SU-DHL-6 (cell line): Measurements from ENCODE around the gene PEX6.

Experiments used
- H2AFZ ChIP-seq: fragments of 200-600 bp; sonication (generic); 2 replicates; pipeline ENCODE4 v1.6.1; 2014; ENCODE audit warnings: low read depth, mild to moderate bottlenecking, moderate library complexity, mixed read lengths, antibody characterized with exemption, low read length; ENCODE audit not compliant: severe bottlenecking
- H3F3A ChIP-seq: fragments of 200-600 bp; shearing (Covaris generic); 2 replicates; pipeline ENCODE4 v1.6.0; 2016; ENCODE audit warnings: antibody characterized with exemption, mild to moderate bottlenecking; ENCODE audit not compliant: insufficient read depth
- H3K27ac ChIP-seq: fragments of 200-600 bp; sonication (generic); 2 replicates; pipeline ENCODE4 v1.5.1; 2016; ENCODE audit warnings: low read depth, mild to moderate bottlenecking, low read length, moderate library complexity, mixed read lengths
- H3K27me3 ChIP-seq: fragments of 200-600 bp; sonication (generic), shearing (Covaris generic); 2 replicates; pipeline ENCODE4 v1.6.0; 2014; ENCODE audit warnings: mild to moderate bottlenecking, low read length
- H3K36me3 ChIP-seq: fragments of 200-600 bp; sonication (generic); 2 replicates; pipeline ENCODE4 v1.6.1; 2014; ENCODE audit warnings: mild to moderate bottlenecking, low read length, mixed read lengths
- H3K4me2 ChIP-seq: fragments of 300-600, 200-600 bp; shearing (Covaris generic), sonication (generic); 2 replicates; pipeline ENCODE4 v1.6.0; 2014; ENCODE audit warnings: low read length, low read depth, mild to moderate bottlenecking; ENCODE audit not compliant: poor library complexity, severe bottlenecking
- H3K4me3 ChIP-seq: fragments of 200-600 bp; sonication (generic); 2 replicates; pipeline ENCODE4 v1.5.1; 2014; ENCODE audit warnings: antibody characterized with exemption, low read length, mild to moderate bottlenecking, mixed read lengths; ENCODE audit not compliant: insufficient read depth, poor library complexity, severe bottlenecking
- H3K79me2 ChIP-seq: fragments of 200-600 bp; sonication (generic); 2 replicates; pipeline ENCODE4 v1.6.1; 2014; ENCODE audit warnings: mild to moderate bottlenecking, low read length, moderate library complexity; ENCODE audit not compliant: insufficient read depth
- H3K9ac ChIP-seq: fragments of 200-600 bp; sonication (generic); 2 replicates; pipeline ENCODE4 v1.7.0; 2014; ENCODE audit warnings: mild to moderate bottlenecking, low read length
- H3K9me2 ChIP-seq: fragments of 200-600 bp; sonication (generic); replicated peaks from 2 replicates; pipeline ENCODE4 v1.6.1; 2014; ENCODE audit warnings: low read length; ENCODE audit not compliant: insufficient read depth
- H3K9me3 ChIP-seq: fragments of 200-600 bp; sonication (generic); 2 replicates; pipeline ENCODE4 v1.6.1; 2014; ENCODE audit warnings: low read length, mixed read lengths; ENCODE audit not compliant: insufficient read depth
- H4K20me1 ChIP-seq: fragments of 200-600 bp; sonication (generic); 2 replicates; pipeline ENCODE4 v1.6.1; 2014; ENCODE audit warnings: low read depth, mild to moderate bottlenecking, antibody characterized with exemption, low read length, moderate library complexity, mixed read lengths
- CTCF ChIP-seq: fragments of 200-600 bp; sonication (generic); IDR thresholded peaks from one replicate; pipeline ENCODE4 v1.5.1; 2017; ENCODE audit warnings: antibody characterized with exemption, mild to moderate bottlenecking, low read length, moderate library complexity; ENCODE audit not compliant: insufficient read depth, poor library complexity, severe bottlenecking
- EZH2phosphoT487 ChIP-seq: fragments of 200-600 bp; sonication (generic), shearing (Covaris generic); conservative IDR thresholded peaks from 2 replicates; pipeline ENCODE4 v1.6.1; 2018; ENCODE audit warnings: mild to moderate bottlenecking, antibody characterized with exemption, low read length, moderate library complexity, mixed read lengths

The PEX6 gene

GRCh38 chr6:42979523-42980177 lies 669 bp upstream of the PEX6 start:
- peaks cover 38% of the 10 kb centered on the region for H3K79me2 ChIP-seq
- no peaks in the 10 kb centered on the region for H3K27me3 ChIP-seq
- peak overlapping the region; percentile 85 for H3K9ac ChIP-seq
- H3F3A ChIP-seq, result peaks cover 19% of the 10 kb centered on the region
- H4K20me1 ChIP-seq, result no peaks in the 10 kb centered on the region
- H3K36me3 ChIP-seq, result peaks cover 5% of the 10 kb centered on the region; the same call in 1 of the 2 replicates
- peak overlapping the region; percentile 58 for H3K27ac ChIP-seq
- peak overlapping the region; percentile 84 for H3K4me2 ChIP-seq
- H2AFZ ChIP-seq, result peak overlapping the region; percentile 80
- TF ChIP-seq EZH2phosphoT487, result no peak
- no peak for TF ChIP-seq CTCF
- H3K9me2 ChIP-seq, result no peaks in the 10 kb centered on the region
- H3K4me3 ChIP-seq, result peak overlapping the region; percentile 75
- H3K9me3 ChIP-seq, result no peaks in the 10 kb centered on the region

GRCh38 chr6:42978487-42978838 lies 518 bp downstream of the PEX6 start:
- TF ChIP-seq EZH2phosphoT487, result no peak
- TF ChIP-seq CTCF, result no peak

GRCh38 chr6:42974919-42975505 lies 4.0 kb downstream of the PEX6 start:
- H3K27me3 ChIP-seq, result no peaks in the 10 kb centered on the region
- H4K20me1 ChIP-seq, result no peaks in the 10 kb centered on the region
- TF ChIP-seq CTCF, result no peak
- TF ChIP-seq EZH2phosphoT487, result no peak
- H3K9me2 ChIP-seq, result no peaks in the 10 kb centered on the region
- H3K27ac ChIP-seq, result no peak overlapping the region
- no peaks in the 10 kb centered on the region for H3K9me3 ChIP-seq
- no peak overlapping the region for H3K4me3 ChIP-seq
- H3K9ac ChIP-seq, result no peak overlapping the region
- H3K4me2 ChIP-seq, result no peak overlapping the region
- H3K36me3 ChIP-seq, result peaks cover 5% of the 10 kb centered on the region; the same call in 1 of the 2 replicates
- no peak overlapping the region for H2AFZ ChIP-seq
- H3K79me2 ChIP-seq, result peaks cover 38% of the 10 kb centered on the region
- peaks cover 11% of the 10 kb centered on the region; the same call in 1 of the 2 replicates for H3F3A ChIP-seq

More at GRCh38 chr6:42978487-42978838, 518 bp downstream of the PEX6 start:
- Histone ChIP-seq H3K27ac (peak overlapping the region; percentile 58), H3K9ac (peak overlapping the region; percentile 85), H3F3A (peaks cover 19% of the 10 kb centered on the region), H3K4me2 (peak overlapping the region; percentile 84), H2AFZ (peak overlapping the region; percentile 80), H3K79me2 (peaks cover 38% of the 10 kb centered on the region), H4K20me1 (no peaks in the 10 kb centered on the region), H3K27me3 (no peaks in the 10 kb centered on the region), H3K9me2 (no peaks in the 10 kb centered on the region), H3K36me3 (peaks cover 5% of the 10 kb centered on the region; the same call in 1 of the 2 replicates), H3K9me3 (no peaks in the 10 kb centered on the region), H3K4me3 (peak overlapping the region; percentile 75)
